Naive thymus-derived CD4-positive, alpha-beta T cell (primary cell): ENCODE results near the gene CSRP2. TPM values are rescaled to one million over a fixed set of nuclear protein-coding genes. Genes with fewer than 3 reads are reported as not detected.

ENCODE experiments used
- ATAC-seq: fragments of 150-1000 bp; cut with Tn5 transposase; 2 replicates; pipeline ENCODE4 v1.10.0; 2021; ENCODE audit warnings: mild to moderate bottlenecking, moderate library complexity
- CTCF ChIA-PET: fragments of 350-600 bp; sonication (Branson Sonifier 250); formaldehyde crosslinking; loops from one replicate; lab custom pipeline; 2021; ENCODE audit warnings: antibody characterized with exemption; lab: Charles Lee
- POLR2A ChIA-PET: fragments of 350-600 bp; sonication (Branson Sonifier 250); formaldehyde crosslinking; loops from one replicate; lab custom pipeline; 2021; ENCODE audit warnings: antibody characterized with exemption, inconsistent platforms; lab: Charles Lee
- DNase-seq, 9 donors: peaks; one replicate each; pipeline versions ENCODE4 v3.0.0 to v3.0.0-alpha.2; 2020 to 2022; ENCODE audit warnings: mixed read lengths in 1 of 9
- H3K27ac ChIP-seq: one replicate; pipeline ENCODE4 v1.7.0; 2013; ENCODE audit warnings: mild to moderate bottlenecking, low read depth, low read length, moderate library complexity
- H3K27me3 ChIP-seq, 2 donors: one replicate each; pipeline ENCODE4 v1.7.0; 2013; ENCODE audit warnings: low read length in 2 of 2, mild to moderate bottlenecking in 2 of 2, moderate library complexity in 2 of 2; ENCODE audit not compliant: control insufficient read depth in 2 of 2, insufficient read depth in 2 of 2
- H3K36me3 ChIP-seq, 3 experiments: 1 replicate in 2 of 3; 2 replicates in 1 of 3; pipeline ENCODE4 v1.7.0; 2013; ENCODE audit warnings: low read length in 3 of 3, mild to moderate bottlenecking in 3 of 3, moderate library complexity in 1 of 3; ENCODE audit not compliant: insufficient read depth in 3 of 3, control insufficient read depth in 2 of 3
- H3K4me1 ChIP-seq, 2 donors: one replicate each; pipeline ENCODE4 v1.7.0; 2013; ENCODE audit warnings: low read length in 2 of 2, mild to moderate bottlenecking in 2 of 2, moderate library complexity in 1 of 2; ENCODE audit not compliant: control insufficient read depth in 2 of 2, insufficient read depth in 2 of 2
- H3K4me3 ChIP-seq: 2 replicates; pipeline ENCODE4 v1.7.0; 2013; ENCODE audit warnings: mild to moderate bottlenecking, low read length
- H3K9me3 ChIP-seq, 3 experiments: 1 replicate in 2 of 3; 2 replicates in 1 of 3; pipeline ENCODE4 v1.7.0; 2013; ENCODE audit warnings: low read length in 3 of 3; ENCODE audit not compliant: control insufficient read depth in 2 of 3
- H3K27ac Mint-ChIP-seq, 9 donors: one replicate each; pipeline ENCODE4 v1.8.0; 2020 to 2022; ENCODE audit warnings: mixed read lengths in 9 of 9, mild to moderate bottlenecking in 8 of 9, moderate library complexity in 5 of 9, inconsistent platforms in 2 of 9
- H3K27me3 Mint-ChIP-seq, 5 donors: one replicate each; pipeline ENCODE4 v1.8.0; 2021 to 2022; ENCODE audit warnings: mixed read lengths in 5 of 5, mild to moderate bottlenecking in 1 of 5
- H3K36me3 Mint-ChIP-seq, 5 donors: one replicate each; pipeline ENCODE4 v1.8.0; 2020 to 2022; ENCODE audit warnings: mixed read lengths in 5 of 5, mild to moderate bottlenecking in 3 of 5, inconsistent platforms in 1 of 5
- H3K4me1 Mint-ChIP-seq, 7 donors: one replicate each; pipeline ENCODE4 v1.8.0; 2020 to 2022; ENCODE audit warnings: mixed read lengths in 7 of 7, mild to moderate bottlenecking in 3 of 7, inconsistent platforms in 1 of 7
- H3K4me3 Mint-ChIP-seq, 10 donors: one replicate each; pipeline ENCODE4 v1.8.0; 2020 to 2022; ENCODE audit warnings: mild to moderate bottlenecking in 10 of 10, mixed read lengths in 10 of 10, moderate library complexity in 6 of 10, inconsistent platforms in 2 of 10
- H3K9me3 Mint-ChIP-seq, 11 donors: one replicate each; pipeline ENCODE4 v1.8.0; 2020 to 2022; ENCODE audit warnings: mixed read lengths in 11 of 11, mild to moderate bottlenecking in 4 of 11, inconsistent platforms in 1 of 11, moderate library complexity in 1 of 11
- intact Hi-C, 2 donors: fragments of 100-400 bp; cut with micrococcal nuclease; formaldehyde crosslinking; loops; one replicate each; pipeline ENCODE4 v1.15.1; 2023
- polyA plus RNA-seq, 2 donors: library from polyadenylated mRNA; unstranded; fragments of 300-500 nt; fragmentation: Illumina TruSeq; gene quantifications; one replicate each; pipeline ENCODE4 v1.2.3, GENCODE V29; 2021
- total RNA-seq, 6 experiments: library from RNA in 5 of 6; stranded (reverse) in 5 of 6; gene quantifications; 1 replicate in 5 of 6; 2 replicates in 1 of 6; pipeline ENCODE4 v1.2.3 and lab custom pipeline; 2021 to 2026

The CSRP2 gene
- total and polyA plus RNA-seq, 7 experiments from 2014 or later, result 0.79 to 0.98 TPM; not detected in 5

GRCh38 chr12:76908303-76909017 lies 29.6 kb upstream of the CSRP2 start:
- Histone ChIP-seq H3K27me3 (no peaks in the 10 kb centered on the region), H3K36me3 (no peaks in the 10 kb centered on the region), H3K4me1 (no peaks in the 10 kb centered on the region), H3K27ac (no peak overlapping the region), H3K4me3 (no peak overlapping the region), H3K9me3 (no peaks in the 10 kb centered on the region)
- POLR2A ChIA-PET, result no interaction called here
- H3K27me3 Mint-ChIP-seq, result peaks cover 6 to 33% (median 18%) of the 10 kb centered on the region in 5 donors
- H3K9me3 Mint-ChIP-seq, result no peaks in the 10 kb centered on the region
- no peak for ATAC-seq
- intact Hi-C loops, result no loop called here
- H3K4me1 Mint-ChIP-seq, result peaks cover 0 to 6% (median under 1%) of the 10 kb centered on the region in 7 donors
- no peaks in the 10 kb centered on the region for H3K36me3 Mint-ChIP-seq
- H3K4me3 Mint-ChIP-seq, result no peak overlapping the region
- no peak overlapping the region for H3K27ac Mint-ChIP-seq
- DNase-seq, result no peak
- CTCF ChIA-PET, result interaction anchor here (0.5 kb wide), 1 partner anchor 250 kb away, joined by 4 read pairs; no protein-coding TSS in a partner anchor

GRCh38 chr12:76901628-76902380 lies 23.0 kb upstream of the CSRP2 start:
- H3K27me3 Mint-ChIP-seq, result no peaks in the 10 kb centered on the region
- ATAC-seq, result no peak

DNA sequence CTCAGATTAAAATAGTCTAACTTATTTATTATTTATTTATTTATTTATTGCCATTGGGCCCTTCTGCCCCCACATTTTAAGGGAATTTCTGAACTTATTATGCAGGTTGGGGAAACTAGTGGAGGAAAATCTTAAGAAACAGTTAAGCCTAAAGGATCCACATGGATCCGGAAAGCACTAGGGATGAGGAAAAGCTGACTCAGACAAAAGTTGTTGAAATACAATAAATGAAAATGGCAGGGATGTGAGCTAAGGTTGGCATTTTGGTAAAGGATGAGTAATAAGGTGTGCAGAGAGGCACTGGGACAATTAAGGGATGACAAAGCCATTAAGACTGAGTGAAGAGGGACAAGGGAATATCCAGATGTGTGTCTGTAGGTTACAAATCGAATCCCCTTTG lies 20.7 kb upstream of the CSRP2 start:
- Mint-ChIP-seq H3K4me3 (no peak overlapping the region), H3K9me3 (peaks cover 0 to 1% (median 0%) of the 10 kb centered on the region in 11 donors), H3K27me3 (no peaks in the 10 kb centered on the region), H3K4me1 (peaks cover 7 to 35% (median 16%) of the 10 kb centered on the region in 7 donors), H3K27ac (no peak overlapping the region), H3K36me3 (peaks cover 0 to 3% (median 0%) of the 10 kb centered on the region in 5 donors)
- Histone ChIP-seq H3K27ac (no peak overlapping the region), H3K36me3 (no peaks in the 10 kb centered on the region), H3K4me3 (no peak overlapping the region), H3K9me3 (no peaks in the 10 kb centered on the region), H3K27me3 (no peaks in the 10 kb centered on the region), H3K4me1 (peaks cover 0 to 17% of the 10 kb centered on the region in 2 donors)
- ChIA-PET CTCF (no interaction called here), POLR2A (no interaction called here)
- ATAC-seq (no peak), DNase-seq (no peak)
- intact Hi-C loops, result no loop called here

More at GRCh38 chr12:76901628-76902380, 23.0 kb upstream of the CSRP2 start:
- no peaks in the 10 kb centered on the region for H3K9me3 ChIP-seq
- no peak overlapping the region for H3K4me3 ChIP-seq
- peak in 3 of 9 donors; percentile 7 to 32 (median 9) for DNase-seq
- intact Hi-C loops, result no loop called here
- no peaks in the 10 kb centered on the region for H3K36me3 Mint-ChIP-seq
- no peaks in the 10 kb centered on the region for H3K27me3 ChIP-seq
- peaks cover 7 to 35% (median 16%) of the 10 kb centered on the region in 7 donors for H3K4me1 Mint-ChIP-seq
- CTCF ChIA-PET, result no interaction called here
- peak overlapping the region in 8 of 10 donors; percentile 9 to 73 (median 60) for H3K4me3 Mint-ChIP-seq
- H3K36me3 ChIP-seq, result no peaks in the 10 kb centered on the region
- H3K4me1 ChIP-seq, result peaks cover 0 to 17% of the 10 kb centered on the region in 2 donors
- no peaks in the 10 kb centered on the region for H3K9me3 Mint-ChIP-seq
- H3K27ac ChIP-seq, result no peak overlapping the region
- H3K27ac Mint-ChIP-seq, result peak overlapping the region in 8 of 9 donors; percentile 3 to 79 (median 42)
- POLR2A ChIA-PET, result no interaction called here

- no peak for ATAC-seq
- no peaks in the 10 kb centered on the region for H3K36me3 ChIP-seq
- Mint-ChIP-seq H3K27ac (no peak overlapping the region), H3K4me1 (peaks cover 7 to 30% (median 16%) of the 10 kb centered on the region in 7 donors), H3K4me3 (no peak overlapping the region), H3K36me3 (peaks cover 0 to 3% (median 0%) of the 10 kb centered on the region in 5 donors), H3K9me3 (peaks cover 0 to 6% (median 0%) of the 10 kb centered on the region in 11 donors), H3K27me3 (no peaks in the 10 kb centered on the region)
- intact Hi-C loops, result no loop called here
- H3K27ac ChIP-seq, result no peak overlapping the region
- DNase-seq, result no peak
- ChIA-PET POLR2A (no interaction called here), CTCF (no interaction called here)
- H3K9me3 ChIP-seq, result no peaks in the 10 kb centered on the region
- no peaks in the 10 kb centered on the region for H3K27me3 ChIP-seq
- H3K4me3 ChIP-seq, result no peak overlapping the region
- H3K4me1 ChIP-seq, result peaks cover 0 to 17% of the 10 kb centered on the region in 2 donors
These were observed 19.6 kb upstream of the CSRP2 start for GRCh38 chr12:76898442-76898841.

DNA sequence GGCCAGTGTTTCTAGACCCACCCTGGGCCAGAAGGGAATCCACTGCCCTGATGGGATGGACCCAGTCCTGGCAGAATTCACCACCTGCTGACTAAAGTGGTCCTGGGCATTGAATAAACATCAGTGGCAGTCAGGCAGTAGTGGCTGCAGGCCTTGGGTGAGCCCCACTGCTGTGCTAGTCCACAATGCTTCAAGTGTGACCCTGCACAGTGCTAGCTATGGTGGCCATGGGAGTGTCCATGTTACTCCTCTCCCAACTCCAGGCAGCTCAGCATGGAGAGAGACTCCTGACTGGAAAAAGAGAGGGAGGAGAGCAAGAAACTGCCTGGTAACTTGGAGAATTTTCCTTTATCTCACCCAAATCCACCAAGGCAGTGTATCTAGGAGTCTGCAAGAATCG lies 17.5 kb upstream of the CSRP2 start:
- Histone ChIP-seq H3K4me3 (no peak overlapping the region), H3K9me3 (no peaks in the 10 kb centered on the region), H3K27me3 (no peaks in the 10 kb centered on the region), H3K4me1 (no peaks in the 10 kb centered on the region), H3K27ac (no peak overlapping the region), H3K36me3 (no peaks in the 10 kb centered on the region)
- no peak for ATAC-seq
- Mint-ChIP-seq H3K9me3 (peaks cover 0 to 9% (median 2%) of the 10 kb centered on the region in 11 donors), H3K4me3 (no peak overlapping the region), H3K27me3 (peaks cover 0 to 2% (median 0%) of the 10 kb centered on the region in 5 donors), H3K4me1 (peaks cover 0 to 8% (median under 1%) of the 10 kb centered on the region in 7 donors), H3K27ac (no peak overlapping the region), H3K36me3 (peaks cover 0 to 3% (median 0%) of the 10 kb centered on the region in 5 donors)
- intact Hi-C loops, result no loop called here
- ChIA-PET POLR2A (no interaction called here), CTCF (no interaction called here)
- DNase-seq, result no peak

- ATAC-seq, result no peak
- peaks cover 0 to 8% (median 3%) of the 10 kb centered on the region in 7 donors for H3K4me1 Mint-ChIP-seq
These were observed 17.0 kb upstream of the CSRP2 start for GRCh38 chr12:76895796-76896195.

More at GRCh38 chr12:76895796-76896195, 17.0 kb upstream of the CSRP2 start:
- ChIA-PET CTCF (no interaction called here), POLR2A (no interaction called here)
- intact Hi-C loops, result no loop called here
- Mint-ChIP-seq H3K9me3 (peaks cover 0 to 9% (median 2%) of the 10 kb centered on the region in 11 donors), H3K27ac (no peak overlapping the region), H3K27me3 (peaks cover 0 to 2% (median 0%) of the 10 kb centered on the region in 5 donors), H3K36me3 (peaks cover 0 to 3% (median 0%) of the 10 kb centered on the region in 5 donors), H3K4me3 (no peak overlapping the region)
- Histone ChIP-seq H3K27ac (no peak overlapping the region), H3K4me1 (no peaks in the 10 kb centered on the region), H3K36me3 (no peaks in the 10 kb centered on the region), H3K4me3 (no peak overlapping the region), H3K27me3 (no peaks in the 10 kb centered on the region), H3K9me3 (no peaks in the 10 kb centered on the region)
- no peak for DNase-seq
